Activated T-helper 1 cell treated with anti-CD3 and anti-CD28 coated beads, Interleukin-12 subunit alpha, Interleukin-12 subunit beta, Interleukin-2, Interleukin-4 antibody, amounts not matched to agents 30 ng/mL and 10 ng/mL and 1 ng/mL, durations not matched to agents 14 hours and 24 hours and 36 hours (primary cell): ENCODE measurements around the gene KCNK1. TPM values are rescaled to one million over a fixed set of nuclear protein-coding genes. Genes with fewer than 3 reads are reported as not detected.

Experiments
- DNase-seq: peaks from one replicate; pipeline ENCODE4 v3.0.0; 2021; ENCODE audit warnings: low spot score
- H3K27ac Mint-ChIP-seq: one replicate; pipeline ENCODE4 v1.8.0; 2021; ENCODE audit warnings: mild to moderate bottlenecking, mixed read lengths
- H3K27me3 Mint-ChIP-seq: one replicate; pipeline ENCODE4 v1.8.0; 2022; ENCODE audit warnings: mild to moderate bottlenecking, moderate library complexity, mixed read lengths; ENCODE audit not compliant: insufficient read depth
- H3K36me3 Mint-ChIP-seq: one replicate; pipeline ENCODE4 v1.8.0; 2021; ENCODE audit warnings: low read depth, mixed read lengths
- H3K4me1 Mint-ChIP-seq: one replicate; pipeline ENCODE4 v1.8.0; 2021; ENCODE audit warnings: low read depth, mixed read lengths
- H3K4me3 Mint-ChIP-seq: one replicate; pipeline ENCODE4 v1.8.0; 2021; ENCODE audit warnings: mild to moderate bottlenecking, moderate library complexity, mixed read lengths
- H3K9me3 Mint-ChIP-seq: one replicate; pipeline ENCODE4 v1.8.0; 2021; ENCODE audit warnings: mixed read lengths
- intact Hi-C: fragments of 100-400 bp; cut with micrococcal nuclease; formaldehyde crosslinking; loops from one replicate; pipeline ENCODE4 v1.15.1; 2024
- total RNA-seq: library from RNA; stranded (reverse); gene quantifications from 2 replicates; pipeline ENCODE4 v1.2.3, GENCODE V29; 2022

KCNK1 gene
- total RNA-seq, result 1.8 and 2.1 TPM in 2 replicates

DNA sequence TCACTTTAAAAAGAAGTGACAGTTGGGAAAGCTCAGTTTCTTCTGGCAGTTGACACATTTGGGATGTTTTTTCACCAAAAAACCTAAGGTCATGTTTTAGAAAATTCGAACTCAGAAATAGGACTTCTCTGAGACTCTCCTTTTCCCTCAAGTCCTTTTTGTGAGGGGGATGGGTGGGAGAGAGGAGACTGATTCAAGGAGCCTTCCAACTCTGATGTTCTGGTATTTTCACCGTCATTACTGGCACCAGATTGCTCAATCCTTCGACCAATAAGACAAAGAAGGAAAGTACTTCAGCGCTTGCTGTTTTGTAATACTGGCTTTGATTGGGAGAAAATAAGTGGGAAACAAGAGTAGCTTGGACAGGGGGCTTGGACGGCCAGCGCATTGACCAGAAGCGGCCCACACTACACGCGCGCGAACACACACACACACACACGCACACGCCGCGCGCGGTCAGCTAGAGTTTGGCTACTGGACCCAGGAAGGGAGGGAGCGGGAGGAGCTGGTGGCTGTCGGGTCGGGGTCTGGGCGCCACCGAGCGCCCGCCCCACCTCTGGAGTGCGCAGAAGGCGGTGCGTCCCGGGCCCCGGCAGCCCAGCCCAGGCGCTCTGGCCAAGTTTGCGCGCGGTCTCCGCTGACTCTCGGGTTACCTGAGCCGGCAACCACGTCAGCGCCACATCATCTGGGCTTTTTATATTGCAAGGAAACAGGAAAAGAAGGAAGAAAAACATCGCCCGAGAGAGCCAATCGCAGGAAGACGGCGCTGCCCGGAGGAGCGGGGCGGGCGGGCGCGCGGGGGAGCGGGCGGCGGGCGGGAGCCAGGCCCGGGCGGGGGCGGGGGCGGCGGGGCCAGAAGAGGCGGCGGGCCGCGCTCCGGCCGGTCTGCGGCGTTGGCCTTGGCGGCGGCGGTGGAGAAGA is at the start of gene KCNK1:
Gene KCNK1 (plus strand): TSS at position 855 of the 921 bp plus-strand sequence. CDS start 66 bp downstream, at position 921.
- Mint-ChIP-seq H3K4me3 (peak within 1 kb of the TSS; percentile 77), H3K4me1 (no peaks in the 10 kb centered on the region), H3K27ac (peak within 1 kb of the TSS; percentile 76), H3K27me3 (peaks cover 49% of the 10 kb centered on the region), H3K9me3 (no peaks in the 10 kb centered on the region), H3K36me3 (peaks cover 4% of the 10 kb centered on the region)
- intact Hi-C loops, result no loop called here
- DNase-seq, result no peak

DNA sequence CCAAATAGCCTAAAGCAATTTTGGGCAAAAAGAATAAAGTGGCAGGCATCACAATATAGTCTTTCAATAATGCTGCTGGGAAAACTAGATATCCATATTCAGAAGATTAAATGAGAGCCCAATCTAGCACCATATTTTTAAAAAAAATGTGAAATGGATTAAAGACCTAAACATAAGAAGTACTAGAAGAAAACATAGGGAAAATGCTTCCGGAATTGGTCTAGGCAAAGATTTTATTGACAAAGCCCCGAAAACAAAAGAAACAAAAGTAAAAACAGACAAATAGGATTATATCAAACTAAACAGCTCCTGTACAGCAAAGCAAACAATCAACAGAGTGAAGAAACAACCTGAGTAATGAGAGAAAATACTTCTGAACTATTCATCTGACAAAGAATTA is 48.6 kb upstream of the KCNK1 start:
- Mint-ChIP-seq H3K4me1 (no peaks in the 10 kb centered on the region), H3K27ac (no peak overlapping the region), H3K27me3 (peaks cover 4% of the 10 kb centered on the region), H3K4me3 (no peak overlapping the region), H3K9me3 (peaks cover 27% of the 10 kb centered on the region), H3K36me3 (no peaks in the 10 kb centered on the region)
- no peak for DNase-seq
- intact Hi-C loops, result no loop called here

DNA sequence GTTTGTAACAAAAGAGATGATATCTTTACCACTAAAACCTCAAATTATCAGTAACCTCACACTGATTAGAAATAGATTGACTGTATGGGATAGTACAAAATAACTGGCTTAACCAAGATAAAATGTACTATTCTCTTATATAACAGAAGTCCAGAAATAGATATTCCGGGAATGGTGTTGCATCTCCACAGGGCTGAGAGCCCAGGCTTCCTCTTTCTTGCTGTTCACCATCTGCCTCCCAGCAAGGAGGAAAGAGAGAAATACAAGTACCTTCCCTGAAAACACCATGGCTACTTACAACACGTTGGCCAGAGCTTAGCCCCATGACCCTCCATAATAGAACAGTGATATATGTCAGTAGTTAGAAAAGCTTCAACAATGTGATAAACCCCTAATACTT is 47.0 kb upstream of the KCNK1 start:
- H3K9me3 Mint-ChIP-seq, result peaks cover 14% of the 10 kb centered on the region
- H3K36me3 Mint-ChIP-seq, result no peaks in the 10 kb centered on the region
- no peak overlapping the region for H3K27ac Mint-ChIP-seq
- peaks cover 4% of the 10 kb centered on the region for H3K27me3 Mint-ChIP-seq
- no peak for DNase-seq
- intact Hi-C loops, result no loop called here
- no peaks in the 10 kb centered on the region for H3K4me1 Mint-ChIP-seq
- no peak overlapping the region for H3K4me3 Mint-ChIP-seq

- no peak overlapping the region for H3K27ac Mint-ChIP-seq
- DNase-seq, result no peak
- H3K4me1 Mint-ChIP-seq, result no peaks in the 10 kb centered on the region
- intact Hi-C loops, result no loop called here
- no peaks in the 10 kb centered on the region for H3K9me3 Mint-ChIP-seq
- no peak overlapping the region for H3K4me3 Mint-ChIP-seq
- H3K27me3 Mint-ChIP-seq, result peaks cover 5% of the 10 kb centered on the region
- no peaks in the 10 kb centered on the region for H3K36me3 Mint-ChIP-seq
These were observed 44.3 kb upstream of the KCNK1 start for GRCh38 chr1:233569636-233570035.

GRCh38 chr1:233570216-233570615 is 43.7 kb upstream of the KCNK1 start:
- no peak overlapping the region for H3K27ac Mint-ChIP-seq
- DNase-seq, result no peak
- H3K36me3 Mint-ChIP-seq, result no peaks in the 10 kb centered on the region
- no peaks in the 10 kb centered on the region for H3K4me1 Mint-ChIP-seq
- H3K4me3 Mint-ChIP-seq, result no peak overlapping the region
- intact Hi-C loops, result no loop called here
- H3K27me3 Mint-ChIP-seq, result peaks cover 5% of the 10 kb centered on the region
- H3K9me3 Mint-ChIP-seq, result no peaks in the 10 kb centered on the region

- Mint-ChIP-seq H3K27me3 (peaks cover 5% of the 10 kb centered on the region), H3K36me3 (no peaks in the 10 kb centered on the region), H3K4me1 (no peaks in the 10 kb centered on the region), H3K9me3 (no peaks in the 10 kb centered on the region), H3K4me3 (no peak overlapping the region), H3K27ac (no peak overlapping the region)
- intact Hi-C loops, result no loop called here
- DNase-seq, result no peak
These were observed 43.2 kb upstream of the KCNK1 start for GRCh38 chr1:233570706-233571105.

- Mint-ChIP-seq H3K9me3 (no peaks in the 10 kb centered on the region), H3K27ac (no peak overlapping the region), H3K36me3 (no peaks in the 10 kb centered on the region), H3K4me3 (no peak overlapping the region), H3K27me3 (peaks cover 1% of the 10 kb centered on the region), H3K4me1 (no peaks in the 10 kb centered on the region)
- no peak for DNase-seq
- intact Hi-C loops, result no loop called here
These were observed 41.0 kb upstream of the KCNK1 start for GRCh38 chr1:233572896-233573295.

- no peak overlapping the region for H3K4me3 Mint-ChIP-seq
- peaks cover 2% of the 10 kb centered on the region for H3K27me3 Mint-ChIP-seq
- H3K4me1 Mint-ChIP-seq, result no peaks in the 10 kb centered on the region
- DNase-seq, result no peak
- H3K9me3 Mint-ChIP-seq, result no peaks in the 10 kb centered on the region
- no peaks in the 10 kb centered on the region for H3K36me3 Mint-ChIP-seq
- H3K27ac Mint-ChIP-seq, result no peak overlapping the region
- intact Hi-C loops, result no loop called here
These were observed 38.5 kb upstream of the KCNK1 start for GRCh38 chr1:233575450-233575849.

DNA sequence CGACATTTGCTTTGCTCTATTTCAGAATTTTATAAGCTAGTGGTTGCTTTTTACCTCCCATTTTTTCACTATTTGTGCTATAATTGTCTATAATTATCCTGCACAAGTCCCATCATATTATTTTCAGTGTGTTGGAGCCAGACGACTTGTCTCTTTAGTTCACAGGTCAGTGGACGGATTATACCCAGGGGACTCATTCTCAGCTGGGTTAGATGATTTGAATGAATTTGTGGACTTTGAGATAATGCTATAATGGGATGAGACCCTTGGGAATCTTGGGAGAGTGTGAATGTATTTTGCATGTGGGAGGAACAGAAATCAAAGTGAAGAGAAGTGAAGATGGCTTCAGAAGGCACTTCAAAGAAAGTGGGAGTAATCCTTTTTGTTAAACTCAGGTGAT is 31.5 kb upstream of the KCNK1 start:
- no peak for DNase-seq
- Mint-ChIP-seq H3K27ac (no peak overlapping the region), H3K4me1 (no peaks in the 10 kb centered on the region), H3K4me3 (no peak overlapping the region), H3K9me3 (no peaks in the 10 kb centered on the region), H3K36me3 (no peaks in the 10 kb centered on the region), H3K27me3 (peaks cover 12% of the 10 kb centered on the region)
- intact Hi-C loops, result no loop called here

DNA sequence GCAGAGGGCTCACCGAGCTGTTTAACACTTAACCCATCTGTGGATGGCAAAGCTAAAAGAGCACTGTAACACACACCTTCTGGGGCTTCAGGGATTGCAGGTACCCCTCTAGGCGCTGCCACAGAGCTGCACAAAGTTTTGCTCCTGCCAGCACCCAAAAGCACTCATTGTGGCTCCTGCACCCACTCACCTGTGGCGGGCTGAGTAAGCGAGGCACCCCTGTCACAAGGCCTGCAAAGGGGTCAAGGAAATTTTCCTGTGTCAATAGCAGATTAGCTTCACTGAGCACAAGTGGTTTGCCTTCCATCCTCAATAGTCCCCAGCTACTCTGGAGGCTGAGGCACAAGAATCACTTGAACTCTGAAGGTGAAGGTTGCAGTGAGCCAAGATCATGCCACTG is 29.5 kb upstream of the KCNK1 start:
- Mint-ChIP-seq H3K27me3 (peaks cover 16% of the 10 kb centered on the region), H3K27ac (no peak overlapping the region), H3K4me1 (no peaks in the 10 kb centered on the region), H3K36me3 (no peaks in the 10 kb centered on the region), H3K4me3 (no peak overlapping the region), H3K9me3 (no peaks in the 10 kb centered on the region)
- intact Hi-C loops, result no loop called here
- DNase-seq, result no peak

DNA sequence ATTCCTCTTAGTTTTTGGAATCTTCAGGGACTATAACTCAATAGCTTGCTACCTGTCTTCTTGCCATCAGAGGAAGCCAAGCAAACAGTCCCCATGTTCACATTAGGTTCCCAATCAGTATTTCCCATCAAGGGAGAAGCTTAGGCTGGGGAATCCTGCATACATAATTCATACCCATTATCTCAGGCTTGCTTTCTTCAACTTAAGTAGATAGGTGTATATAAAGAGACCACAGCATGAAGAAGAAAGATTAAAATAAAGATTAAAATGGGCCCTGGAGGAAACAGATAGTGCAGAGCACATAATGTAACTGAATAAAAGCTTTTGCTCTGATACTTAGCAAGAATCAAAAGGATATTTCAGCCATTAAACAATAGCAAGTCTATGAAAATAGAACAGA is 29.0 kb upstream of the KCNK1 start:
- intact Hi-C loops, result no loop called here
- H3K27ac Mint-ChIP-seq, result no peak overlapping the region
- H3K4me3 Mint-ChIP-seq, result no peak overlapping the region
- H3K4me1 Mint-ChIP-seq, result no peaks in the 10 kb centered on the region
- H3K9me3 Mint-ChIP-seq, result no peaks in the 10 kb centered on the region
- no peak for DNase-seq
- H3K27me3 Mint-ChIP-seq, result peaks cover 21% of the 10 kb centered on the region
- H3K36me3 Mint-ChIP-seq, result no peaks in the 10 kb centered on the region

GRCh38 chr1:233586301-233586700 is 27.6 kb upstream of the KCNK1 start:
- intact Hi-C loops, result no loop called here
- Mint-ChIP-seq H3K36me3 (no peaks in the 10 kb centered on the region), H3K27me3 (peaks cover 19% of the 10 kb centered on the region), H3K4me3 (no peak overlapping the region), H3K27ac (no peak overlapping the region), H3K4me1 (no peaks in the 10 kb centered on the region), H3K9me3 (no peaks in the 10 kb centered on the region)
- no peak for DNase-seq

DNA sequence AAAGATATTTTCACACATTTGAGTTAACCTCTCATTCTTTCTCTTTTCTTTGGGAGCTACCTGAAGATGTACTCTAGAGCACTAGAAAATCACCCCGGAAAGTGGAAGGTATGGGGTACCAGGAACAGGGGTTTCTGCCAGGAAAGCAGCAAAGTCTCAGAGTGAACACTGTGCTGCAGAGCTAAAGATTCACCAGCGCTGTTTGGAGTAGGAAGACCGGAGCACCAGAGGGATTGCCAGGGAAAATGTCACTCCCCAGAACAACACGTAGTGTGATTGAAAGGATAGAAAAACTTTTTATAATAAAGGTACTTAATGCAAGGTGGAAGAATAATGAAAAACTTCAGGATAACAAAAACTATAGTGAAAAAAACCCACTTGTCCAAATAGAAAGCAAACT is 26.7 kb upstream of the KCNK1 start:
- no peaks in the 10 kb centered on the region for H3K9me3 Mint-ChIP-seq
- H3K36me3 Mint-ChIP-seq, result no peaks in the 10 kb centered on the region
- DNase-seq, result no peak
- H3K4me3 Mint-ChIP-seq, result no peak overlapping the region
- H3K27ac Mint-ChIP-seq, result no peak overlapping the region
- H3K4me1 Mint-ChIP-seq, result no peaks in the 10 kb centered on the region
- H3K27me3 Mint-ChIP-seq, result peaks cover 18% of the 10 kb centered on the region
- intact Hi-C loops, result no loop called here
